ENCODE data around the gene TRIO. TPM values are rescaled to one million over a fixed set of nuclear protein-coding genes. Genes with fewer than 3 reads are reported as not detected.

Gene TRIO
- polyA plus RNA-seq, 1 of the 3 experiments (the other 2 are of a cell fraction): 229 TPM

DNA sequence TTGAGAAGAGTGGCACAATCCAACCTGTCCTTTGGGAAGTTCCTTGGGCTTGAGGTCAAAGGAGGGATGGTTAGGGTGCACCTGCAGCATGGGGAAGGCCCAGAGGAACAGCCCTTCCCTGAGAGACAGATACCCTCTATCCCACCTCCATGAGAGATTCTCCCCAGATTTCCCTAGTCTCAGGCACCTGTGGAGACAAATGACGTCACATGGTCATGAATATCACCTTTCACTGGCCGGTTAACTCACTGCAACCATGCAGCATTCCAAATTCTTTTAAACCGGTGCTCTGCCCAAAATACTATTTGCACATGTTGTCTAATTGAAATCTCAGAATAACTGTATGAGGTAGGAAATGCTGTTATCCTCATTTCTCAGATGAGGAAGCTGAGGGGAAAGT is 15.6 kb upstream of the TRIO start:
- Histone ChIP-seq H3K4me2 (no peak overlapping the region), H3K4me1 (ENCODE audit: control insufficient read depth in 1 of 2, insufficient read depth in 2 of 2, low read depth in 1 of 2, low read length in 1 of 2) (no peaks in the 10 kb centered on the region), H3K9ac (no peak overlapping the region), H4K20me1 (ENCODE audit: insufficient read depth) (no peaks in the 10 kb centered on the region), H2AFZ (ENCODE audit: low read depth) (no peak overlapping the region), H3K27me3 (ENCODE audit: insufficient read depth) (no peaks in the 10 kb centered on the region), H3K4me3 (ENCODE audit: low read depth in 2 of 2, low read length in 1 of 2) (no peak overlapping the region), H3K9me2 (no peaks in the 10 kb centered on the region), H3K36me3 (replicated peaks in 1 of 2; ENCODE audit: control insufficient read depth in 1 of 2, insufficient read depth in 2 of 2, low read length in 1 of 2) (no peaks in the 10 kb centered on the region), H3K9me3 (no peaks in the 10 kb centered on the region), H3K27ac (ENCODE audit: low read depth in 2 of 2, low read length in 1 of 2) (no peak overlapping the region), H3K79me2 (ENCODE audit: insufficient read depth) (no peaks in the 10 kb centered on the region), H3F3A (replicated peaks; ENCODE audit: insufficient read depth) (no peaks in the 10 kb centered on the region)
- TF ChIP-seq CTCF (IDR thresholded peaks at IDR 0.05): no peak
- TF ChIP-seq CHD2 (IDR thresholded peaks at IDR 0.05; ENCODE audit: low read length, partially characterized antibody): no peak
- no peak for TF ChIP-seq REST (IDR thresholded peaks at IDR 0.05; ENCODE audit: low read depth, low read length)
- TF ChIP-seq PBX3 (IDR thresholded peaks at IDR 0.05): no peak
- no peak for TF ChIP-seq FOSL2 (IDR thresholded peaks at IDR 0.05; ENCODE audit: borderline replicate concordance, low read depth)
- no peak for TF ChIP-seq TAF1 (IDR thresholded peaks at IDR 0.05; ENCODE audit: borderline replicate concordance, low read depth, low read length)
- no peak for TF ChIP-seq RFX5 (IDR thresholded peaks at IDR 0.05; ENCODE audit: low read length)
- no peak for TF ChIP-seq MXI1 (IDR thresholded peaks at IDR 0.05; ENCODE audit: low read depth, low read length)
- no peak for TF ChIP-seq USF1 (IDR thresholded peaks at IDR 0.05; ENCODE audit: borderline replicate concordance, low read depth)
- no peak for TF ChIP-seq RCOR1 (IDR thresholded peaks at IDR 0.05; ENCODE audit: low read length)
- TF ChIP-seq, protein P1, sequence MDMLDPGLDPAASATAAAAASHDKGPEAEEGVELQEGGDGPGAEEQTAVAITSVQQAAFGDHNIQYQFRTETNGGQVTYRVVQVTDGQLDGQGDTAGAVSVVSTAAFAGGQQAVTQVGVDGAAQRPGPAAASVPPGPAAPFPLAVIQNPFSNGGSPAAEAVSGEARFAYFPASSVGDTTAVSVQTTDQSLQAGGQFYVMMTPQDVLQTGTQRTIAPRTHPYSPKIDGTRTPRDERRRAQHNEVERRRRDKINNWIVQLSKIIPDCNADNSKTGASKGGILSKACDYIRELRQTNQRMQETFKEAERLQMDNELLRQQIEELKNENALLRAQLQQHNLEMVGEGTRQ (IDR thresholded peaks at IDR 0.05; ENCODE audit: borderline replicate concordance, low read depth, low read length): no peak
- no peak for TF ChIP-seq GABPA (IDR thresholded peaks at IDR 0.05; ENCODE audit: low read depth)
- no peak for TF ChIP-seq SMC3 (IDR thresholded peaks at IDR 0.05; ENCODE audit: low read depth, low read length)
- 77% methylated on average over 3 of the region's 3 CpGs for WGBS (ENCODE audit: low lambda C conversion rate)
- DNase-seq: no peak
- CTCF ChIA-PET: no interaction called here
- POLR2A ChIA-PET: no interaction called here
